K562 (cell line): Measurements from ENCODE around the gene SRSF9. TPM values are rescaled to one million over a fixed set of nuclear protein-coding genes. Genes with fewer than 3 reads are reported as not detected.
A peak's percentile ranks its signal among the peaks of the same experiment; 100 is the strongest.

Experiments
- ATAC-seq: fragments of 200-7000 bp; cut with Tn5 transposase; 3 replicates; pipeline ENCODE4 v1.9.1; 2020; ENCODE audit warnings: moderate library complexity
- BruUV-seq: library from RNA; stranded (reverse); fragments of 400-500 nt; replicated peaks from 2 replicates; lab custom pipeline; 2021; lab: Mats Ljungman, UMichigan
- CTCF ChIA-PET: fragments of 300-600 bp; formaldehyde crosslinking; extraction: SDS; loops from one replicate; lab custom pipeline; 2021; ENCODE audit warnings: low intra/inter-chr PET ratio; lab: Yijun Ruan, JAX
- POLR2A ChIA-PET: fragments of 300-600, 350-650 bp; sonication (Branson Sonifier 250); formaldehyde crosslinking; extraction: SDS; loops from one replicate; lab custom pipeline; 2021; ENCODE audit warnings: antibody characterized with exemption, inconsistent platforms; lab: Yijun Ruan, JAX
- DNase-seq, 4 experiments: peaks; one replicate each; pipeline versions ENCODE4 v3.0.0 to v3.0.0-alpha.2; 2011 to 2018; ENCODE audit warnings: low spot score in 3 of 4, mixed read lengths in 3 of 4; ENCODE audit errors: extremely low read depth in 1 of 4
- FAIRE-seq: peaks from 2 replicates; lab custom pipeline; 2011; peaks lifted over from hg19 to GRCh38; lab: Jason Lieb, UNC
- H2AFZ ChIP-seq: 2 replicates; pipeline ENCODE4 v1.6.0; 2011; ENCODE audit warnings: low read depth, low read length, control low read depth, inconsistent platforms
- H3K27ac ChIP-seq: fragments of 200-600 bp; 3 replicates; pipeline ENCODE4 v1.8.0; 2011; ENCODE audit warnings: low read depth, mild to moderate bottlenecking, control low read depth, inconsistent platforms, low read length, moderate library complexity, mixed read lengths; ENCODE audit errors: extremely low read depth
- H3K27me3 ChIP-seq, 2 experiments: fragments of 300-600 bp in 1 of 2; 2 replicates in 1 of 2; 3 replicates in 1 of 2; pipeline versions ENCODE4 v1.6.0 to v1.8.0; 2011; ENCODE audit warnings: inconsistent platforms in 2 of 2, low read length in 2 of 2, mild to moderate bottlenecking in 1 of 2, mixed read lengths in 1 of 2, moderate library complexity in 1 of 2; ENCODE audit not compliant: control insufficient read depth in 2 of 2, insufficient read depth in 2 of 2
- H3K36me3 ChIP-seq: fragments of 300-600 bp; 3 replicates; pipeline ENCODE4 v1.8.0; 2011; ENCODE audit warnings: mild to moderate bottlenecking, low read length, inconsistent platforms; ENCODE audit not compliant: control insufficient read depth, insufficient read depth
- H3K4me1 ChIP-seq, 2 experiments: fragments of 200-600 bp in 1 of 2; replicated peaks in 1 of 2; 2 replicates in 1 of 2; 3 replicates in 1 of 2; pipeline versions ENCODE4 v1.5.1 to v1.8.0; 2011; ENCODE audit warnings: inconsistent platforms in 2 of 2, low read length in 2 of 2, mild to moderate bottlenecking in 1 of 2, mixed read lengths in 1 of 2, moderate library complexity in 1 of 2; ENCODE audit not compliant: control insufficient read depth in 2 of 2, insufficient read depth in 2 of 2
- H3K4me2 ChIP-seq: 2 replicates; pipeline ENCODE4 v1.6.1; 2011; ENCODE audit warnings: low read length, control low read depth, inconsistent platforms, mixed read lengths; ENCODE audit not compliant: insufficient read depth
- H3K4me3 ChIP-seq: fragments of 200-600 bp; sonication (generic), shearing (Covaris generic); 2 replicates; pipeline ENCODE4 v1.5.1; 2016; ENCODE audit warnings: control low read depth, inconsistent platforms
- H3K79me2 ChIP-seq: fragments of 200-600 bp; 3 replicates; pipeline ENCODE4 v1.8.0; 2011; ENCODE audit warnings: low read length, inconsistent platforms; ENCODE audit not compliant: control insufficient read depth, insufficient read depth
- H3K9ac ChIP-seq, 2 experiments: 2 replicates each; pipeline versions ENCODE4 v1.6.0 to v1.6.1; 2011; ENCODE audit warnings: low read depth in 2 of 2, low read length in 2 of 2, control low read depth in 1 of 2, inconsistent platforms in 1 of 2, mild to moderate bottlenecking in 1 of 2, mixed read lengths in 1 of 2; ENCODE audit not compliant: insufficient read depth in 1 of 2
- H3K9me1 ChIP-seq: one replicate; pipeline ENCODE4 v1.6.0; 2011; ENCODE audit warnings: inconsistent platforms, mild to moderate bottlenecking, low read length, moderate library complexity; ENCODE audit not compliant: control insufficient read depth, insufficient read depth
- H3K9me3 ChIP-seq: replicated peaks from 2 replicates; pipeline ENCODE4 v1.5.1; 2011; ENCODE audit warnings: low read depth, low read length, inconsistent platforms; ENCODE audit not compliant: control insufficient read depth, insufficient read depth
- H4K20me1 ChIP-seq: replicated peaks from 2 replicates; pipeline ENCODE4 v1.6.1; 2011; ENCODE audit warnings: low read length, inconsistent platforms, mixed read lengths; ENCODE audit not compliant: control insufficient read depth, insufficient read depth
- CEBPG ChIP-seq, 3 experiments: fragments of 200-800 bp in 1 of 3; sonication (Bioruptor generic) in 1 of 3; sonication (generic) in 1 of 3; formaldehyde crosslinking in 1 of 3; IDR thresholded peaks in 2 of 3; conservative IDR thresholded peaks in 1 of 3; 2 replicates each; pipeline versions ENCODE4 v1.6.1 to v1.8.0; 2016 to 2022; ENCODE audit warnings: missing compliant biosample characterization in 2 of 3, missing genetic modification characterization in 2 of 3, mild to moderate bottlenecking in 1 of 3, missing genetic modification reagents in 1 of 3
- CHD2 ChIP-seq: IDR thresholded peaks from 2 replicates; pipeline ENCODE4 v1.6.1; 2011; ENCODE audit warnings: low read depth, low read length
- ELF4 ChIP-seq: fragments of 450-650 bp; formaldehyde crosslinking; IDR thresholded peaks from 2 replicates; pipeline ENCODE4 v1.4.0; 2022; ENCODE audit warnings: missing genetic modification characterization
- ERF ChIP-seq: fragments of 450-650 bp; formaldehyde crosslinking; IDR thresholded peaks from 2 replicates; pipeline ENCODE4 v1.4.0; 2020; ENCODE audit warnings: mild to moderate bottlenecking, mixed read lengths
- HDAC1 ChIP-seq, 2 experiments: fragments of 450-650 bp; IDR thresholded peaks; 2 replicates each; pipeline ENCODE4 v1.6.1; 2016 to 2017; ENCODE audit warnings: inconsistent platforms in 1 of 2, mild to moderate bottlenecking in 1 of 2, moderate library complexity in 1 of 2
- LEF1 ChIP-seq: fragments of 450-650 bp; IDR thresholded peaks from 2 replicates; pipeline ENCODE4 v1.6.1; 2016; ENCODE audit warnings: mild to moderate bottlenecking
- RBM17 ChIP-seq: fragments of 200-400 bp; formaldehyde crosslinking; IDR thresholded peaks from 2 replicates; pipeline ENCODE4 v1.6.1; 2017; ENCODE audit warnings: low read depth, mild to moderate bottlenecking, low read length, borderline replicate concordance
- SETDB1 ChIP-seq: IDR thresholded peaks from one replicate; pipeline ENCODE4 v1.6.1; 2012; ENCODE audit warnings: low read length, control low read depth, inconsistent platforms
- TCFL5 ChIP-seq: fragments of 250-450 bp; sonication (Bioruptor Pico); conservative IDR thresholded peaks from 2 replicates; pipeline ENCODE4 v1.6.1; 2021; ENCODE audit warnings: mild to moderate bottlenecking, moderate library complexity, matching md5 sums
- TGIF2 ChIP-seq: sonication (generic); formaldehyde crosslinking; IDR thresholded peaks from 2 replicates; pipeline ENCODE4 v1.8.1; 2022; ENCODE audit warnings: mild to moderate bottlenecking, missing genetic modification reagents, moderate library complexity
- XRCC5 ChIP-seq: fragments of 200-400 bp; formaldehyde crosslinking; IDR thresholded peaks from 2 replicates; pipeline ENCODE4 v1.6.1; 2017; ENCODE audit warnings: low read depth, mild to moderate bottlenecking, low read length
- ZKSCAN8 ChIP-seq: fragments of 200-800 bp; sonication (Bioruptor generic); IDR thresholded peaks from 2 replicates; pipeline ENCODE4 v1.6.1; 2016; ENCODE audit warnings: missing genetic modification characterization, missing compliant biosample characterization
- ZNF551 ChIP-seq: fragments of 250-450 bp; sonication (Bioruptor Pico); IDR thresholded peaks from 2 replicates; pipeline ENCODE4 v1.5.0; 2021; ENCODE audit warnings: mild to moderate bottlenecking, moderate library complexity
- ZNF584 ChIP-seq: fragments of 200-800 bp; sonication (Bioruptor generic); IDR thresholded peaks from 2 replicates; pipeline ENCODE4 v1.6.1; 2016; ENCODE audit warnings: low read depth, mild to moderate bottlenecking, missing genetic modification characterization, missing compliant biosample characterization
- WGBS: fragments of 100-300 bp; shearing (Covaris generic); methylation state at CpG from one replicate; pipeline ENCODE4 v1.1.6; 2016; ENCODE audit warnings: low coverage, mixed read lengths; ENCODE audit not compliant: insufficient coverage; ENCODE audit errors: missing lambda C conversion rate; 5-methylcytosine and 5-hydroxymethylcytosine counted together
- in situ Hi-C: fragments of 300-500 bp; cut with MboI; formaldehyde crosslinking; loops from 4 replicates; pipeline ENCODE4 v1.15.0; 2018; ENCODE audit warnings: inconsistent platforms, mixed read lengths
- intact Hi-C: fragments of 100-400 bp; cut with micrococcal nuclease; formaldehyde crosslinking; loops from 2 replicates; pipeline ENCODE4 v1.14.2; 2022
- polyA plus RNA-seq, 8 experiments: library from polyadenylated mRNA; depleted of rRNA in 4 of 8; stranded (reverse) in 5 of 8; unstranded in 3 of 8; fragments of >200 nt; fragmentation: Nextera tagmentation in 2 of 8; fragmentation: Illumina TruSeq in 1 of 8; extraction: Ambion mirVana in 2 of 8; extraction: Trizol in 1 of 8; gene quantifications; 2 replicates each; pipeline versions ENCODE4 v1.2.1 to v1.2.3, GENCODE V29; 2011 to 2014; ENCODE audit warnings: inconsistent platforms in 1 of 8, missing spikeins in 1 of 8
- total RNA-seq, 7 experiments: library from RNA; depleted of rRNA in 6 of 7; stranded (reverse); fragments of >200 nt in 6 of 7; fragmentation: Illumina TruSeq in 2 of 7; extraction: Trizol in 2 of 7; gene quantifications; 2 replicates each; pipeline versions ENCODE4 v1.2.1 to v1.2.3, GENCODE V29; 2011 to 2021; ENCODE audit warnings: low replicate concordance in 1 of 7
- TF ChIP-seq, protein P1 (sequence below), 3 experiments: IDR thresholded peaks in 2 of 3; conservative IDR thresholded peaks in 1 of 3; 2 replicates each; pipeline ENCODE4 v1.5.1; 2011 to 2012; ENCODE audit warnings: low read length in 3 of 3, mild to moderate bottlenecking in 3 of 3, control low read depth in 2 of 3, improper control_type of control experiment in 1 of 3, inconsistent platforms in 1 of 3, low read depth in 1 of 3, mixed read lengths in 1 of 3, moderate library complexity in 1 of 3; ENCODE audit not compliant: insufficient read depth in 2 of 3
- TF ChIP-seq, protein P2 (sequence below): fragments of 450-650 bp; formaldehyde crosslinking; IDR thresholded peaks from 2 replicates; pipeline ENCODE4 v1.4.0; 2020; ENCODE audit warnings: mild to moderate bottlenecking, moderate library complexity
- TF ChIP-seq, protein P3 (sequence below): fragments of 450-650 bp; IDR thresholded peaks from 2 replicates; pipeline ENCODE4 v1.6.1; 2014; ENCODE audit warnings: low read depth, mild to moderate bottlenecking, moderate library complexity, borderline replicate concordance
- TF ChIP-seq, protein P4 (sequence below): sonication (generic); formaldehyde crosslinking; IDR thresholded peaks from 2 replicates; pipeline ENCODE4 v1.9.0; 2022; ENCODE audit warnings: mild to moderate bottlenecking, missing genetic modification reagents

The SRSF9 gene
- total and polyA plus RNA-seq, 9 of the 15 experiments (the other 6 are each of a cell fraction or from before 2014, with no cell fraction given) = 40.3 to 291 (median 230) TPM

DNA sequence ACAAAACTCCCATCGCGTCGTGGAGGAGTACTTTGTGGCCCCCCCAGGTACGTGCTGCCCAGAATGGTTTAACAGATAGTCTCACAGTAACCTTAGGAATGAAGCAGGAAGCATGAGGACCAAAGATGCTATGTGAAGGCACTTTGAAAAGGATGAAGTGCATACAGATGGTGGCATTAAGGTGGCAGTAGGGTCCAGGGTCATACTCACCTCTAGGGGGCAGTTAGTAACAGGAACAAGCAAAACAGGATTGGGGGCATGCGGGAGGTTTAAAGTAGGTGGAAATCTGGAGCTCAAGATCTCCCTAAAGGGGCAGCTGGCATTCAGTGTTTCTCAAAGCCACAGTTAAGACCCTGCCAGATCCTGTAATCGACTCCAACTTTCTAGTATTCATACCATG is 12.4 kb downstream of the SRSF9 start:
- Histone ChIP-seq H4K20me1 (0 out of 2 replicates have a peak, but pooled peaks cover 14% of the 10 kb centered on the region), H3K27me3 (no peaks in the 10 kb centered on the region), H3K4me3 (no peak overlapping the region), H3K9me3 (no peaks in the 10 kb centered on the region), H3K79me2 (0 out of 3 replicates have a peak, but pooled peaks cover 3% of the 10 kb centered on the region), H3K9ac (no peak overlapping the region), H3K27ac (no peak overlapping the region), H3K36me3 (peaks cover 95% of the 10 kb centered on the region), H3K9me1 (no peaks in the 10 kb centered on the region), H3K4me1 (no peaks in the 10 kb centered on the region), H3K4me2 (no peak overlapping the region), H2AFZ (no peak overlapping the region)
- POLR2A ChIA-PET = interaction anchor here (0.7 to 8.1 kb wide), 7 partner anchors 8 to 39 kb away, joined by 3 to 38 read pairs (median 5); partner anchors contain the start of genes DYNLL1, GATC and TRIAP1
- in situ Hi-C loops = no loop called here
- intact Hi-C loops = no loop called here
- WGBS = 89% methylated on average over 6 of the region's 6 CpGs
- peak; percentile 54 for ATAC-seq
- FAIRE-seq = peak; percentile 67
- DNase-seq = peak; percentile 25 to 42 (median 38)
- CTCF ChIA-PET = no interaction called here
- BruUV-seq = no TSS peak
- TF ChIP-seq, protein P1, sequence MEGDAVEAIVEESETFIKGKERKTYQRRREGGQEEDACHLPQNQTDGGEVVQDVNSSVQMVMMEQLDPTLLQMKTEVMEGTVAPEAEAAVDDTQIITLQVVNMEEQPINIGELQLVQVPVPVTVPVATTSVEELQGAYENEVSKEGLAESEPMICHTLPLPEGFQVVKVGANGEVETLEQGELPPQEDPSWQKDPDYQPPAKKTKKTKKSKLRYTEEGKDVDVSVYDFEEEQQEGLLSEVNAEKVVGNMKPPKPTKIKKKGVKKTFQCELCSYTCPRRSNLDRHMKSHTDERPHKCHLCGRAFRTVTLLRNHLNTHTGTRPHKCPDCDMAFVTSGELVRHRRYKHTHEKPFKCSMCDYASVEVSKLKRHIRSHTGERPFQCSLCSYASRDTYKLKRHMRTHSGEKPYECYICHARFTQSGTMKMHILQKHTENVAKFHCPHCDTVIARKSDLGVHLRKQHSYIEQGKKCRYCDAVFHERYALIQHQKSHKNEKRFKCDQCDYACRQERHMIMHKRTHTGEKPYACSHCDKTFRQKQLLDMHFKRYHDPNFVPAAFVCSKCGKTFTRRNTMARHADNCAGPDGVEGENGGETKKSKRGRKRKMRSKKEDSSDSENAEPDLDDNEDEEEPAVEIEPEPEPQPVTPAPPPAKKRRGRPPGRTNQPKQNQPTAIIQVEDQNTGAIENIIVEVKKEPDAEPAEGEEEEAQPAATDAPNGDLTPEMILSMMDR (IDR thresholded peaks at IDR 0.05 in 2 of 3, conservative IDR thresholded peaks at IDR 0.05 in 1 of 3; ENCODE audit: insufficient read depth in 2 of 3, low read depth in 1 of 3, low read length in 3 of 3) = peak; percentile 43 to 56 (median 53)
- TF ChIP-seq ZNF551 (no peak), CEBPG (CRISPR knock-in tag; IDR thresholded peaks at IDR 0.05) (no peak), CEBPG (tag; conservative IDR thresholded peaks at IDR 0.05 in 1 of 2, IDR thresholded peaks at IDR 0.05 in 1 of 2) (no peak), ZNF584 (CRISPR knock-in tag) (no peak), ERF (CRISPR knock-in tag) (no peak), SETDB1 (no peak), ELF4 (CRISPR knock-in tag) (no peak), RBM17 (no peak), TCFL5 (CRISPR knock-in tag) (no peak), CHD2 (no peak), TGIF2 (CRISPR knock-in tag) (no peak), ZKSCAN8 (CRISPR knock-in tag) (0 out of 2 replicates have a peak, but pooled peaks have one; percentile 30), HDAC1 (IDR thresholded peaks at IDR 0.05) (no peak), LEF1 (no peak), XRCC5 (no peak)
- TF ChIP-seq, protein P2, sequence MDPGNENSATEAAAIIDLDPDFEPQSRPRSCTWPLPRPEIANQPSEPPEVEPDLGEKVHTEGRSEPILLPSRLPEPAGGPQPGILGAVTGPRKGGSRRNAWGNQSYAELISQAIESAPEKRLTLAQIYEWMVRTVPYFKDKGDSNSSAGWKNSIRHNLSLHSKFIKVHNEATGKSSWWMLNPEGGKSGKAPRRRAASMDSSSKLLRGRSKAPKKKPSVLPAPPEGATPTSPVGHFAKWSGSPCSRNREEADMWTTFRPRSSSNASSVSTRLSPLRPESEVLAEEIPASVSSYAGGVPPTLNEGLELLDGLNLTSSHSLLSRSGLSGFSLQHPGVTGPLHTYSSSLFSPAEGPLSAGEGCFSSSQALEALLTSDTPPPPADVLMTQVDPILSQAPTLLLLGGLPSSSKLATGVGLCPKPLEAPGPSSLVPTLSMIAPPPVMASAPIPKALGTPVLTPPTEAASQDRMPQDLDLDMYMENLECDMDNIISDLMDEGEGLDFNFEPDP (CRISPR knock-in tag) = no peak
- TF ChIP-seq, protein P3, sequence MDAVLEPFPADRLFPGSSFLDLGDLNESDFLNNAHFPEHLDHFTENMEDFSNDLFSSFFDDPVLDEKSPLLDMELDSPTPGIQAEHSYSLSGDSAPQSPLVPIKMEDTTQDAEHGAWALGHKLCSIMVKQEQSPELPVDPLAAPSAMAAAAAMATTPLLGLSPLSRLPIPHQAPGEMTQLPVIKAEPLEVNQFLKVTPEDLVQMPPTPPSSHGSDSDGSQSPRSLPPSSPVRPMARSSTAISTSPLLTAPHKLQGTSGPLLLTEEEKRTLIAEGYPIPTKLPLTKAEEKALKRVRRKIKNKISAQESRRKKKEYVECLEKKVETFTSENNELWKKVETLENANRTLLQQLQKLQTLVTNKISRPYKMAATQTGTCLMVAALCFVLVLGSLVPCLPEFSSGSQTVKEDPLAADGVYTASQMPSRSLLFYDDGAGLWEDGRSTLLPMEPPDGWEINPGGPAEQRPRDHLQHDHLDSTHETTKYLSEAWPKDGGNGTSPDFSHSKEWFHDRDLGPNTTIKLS = no peak
- TF ChIP-seq, protein P4, sequence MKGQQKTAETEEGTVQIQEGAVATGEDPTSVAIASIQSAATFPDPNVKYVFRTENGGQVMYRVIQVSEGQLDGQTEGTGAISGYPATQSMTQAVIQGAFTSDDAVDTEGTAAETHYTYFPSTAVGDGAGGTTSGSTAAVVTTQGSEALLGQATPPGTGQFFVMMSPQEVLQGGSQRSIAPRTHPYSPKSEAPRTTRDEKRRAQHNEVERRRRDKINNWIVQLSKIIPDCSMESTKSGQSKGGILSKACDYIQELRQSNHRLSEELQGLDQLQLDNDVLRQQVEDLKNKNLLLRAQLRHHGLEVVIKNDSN = no peak
